PFSK-1 (cell line): ENCODE results near the gene ERN1.

ENCODE experiments used
- FOXP2 ChIP-seq: optimal IDR thresholded peaks from 2 replicates; pipeline ENCODE3; 2011; ENCODE audit warnings: borderline replicate concordance, control low read depth, inconsistent platforms; ENCODE audit not compliant: insufficient read depth; ENCODE audit errors: extremely low read length, extremely low read depth
- POLR2AphosphoS5 ChIP-seq: IDR thresholded peaks from 2 replicates; pipeline ENCODE4 v1.6.1; 2012; ENCODE audit warnings: low read depth, mild to moderate bottlenecking, control low read depth, low read length, moderate library complexity
- REST ChIP-seq, 2 experiments: IDR thresholded peaks; 2 replicates each; pipeline versions ENCODE4 v1.6.1 to v1.8.0; 2011 to 2012; ENCODE audit warnings: low read depth in 2 of 2, low read length in 2 of 2, control low read depth in 1 of 2, inconsistent platforms in 1 of 2, mild to moderate bottlenecking in 1 of 2, moderate library complexity in 1 of 2; ENCODE audit not compliant: insufficient read depth in 1 of 2
- SIN3A ChIP-seq: IDR thresholded peaks from 2 replicates; pipeline ENCODE4 v1.6.1; 2012; ENCODE audit warnings: mild to moderate bottlenecking, low read length, moderate library complexity, borderline replicate concordance; ENCODE audit not compliant: insufficient read depth
- TAF1 ChIP-seq: IDR thresholded peaks from 2 replicates; pipeline ENCODE4 v1.6.1; 2012; ENCODE audit warnings: low read length, control low read depth, borderline replicate concordance; ENCODE audit not compliant: insufficient read depth

ERN1 gene

GRCh38 chr17:64024215-64024654, 105.7 kb downstream of the ERN1 start:
- TF ChIP-seq TAF1 (no peak), REST (IDR thresholded peaks at IDR 0.05; ENCODE audit: insufficient read depth in 1 of 2, low read depth in 2 of 2, low read length in 2 of 2) (no peak), FOXP2 (no peak), POLR2AphosphoS5 (no peak), SIN3A (no peak)

GRCh38 chr17:64022611-64023063, 107.3 kb downstream of the ERN1 start:
- TF ChIP-seq TAF1 (no peak), REST (IDR thresholded peaks at IDR 0.05; ENCODE audit: insufficient read depth in 1 of 2, low read depth in 2 of 2, low read length in 2 of 2) (no peak), FOXP2 (no peak), POLR2AphosphoS5 (no peak), SIN3A (no peak)

- TF ChIP-seq TAF1 (no peak), FOXP2 (no peak), SIN3A (no peak), POLR2AphosphoS5 (no peak), REST (IDR thresholded peaks at IDR 0.05; ENCODE audit: insufficient read depth in 1 of 2, low read depth in 2 of 2, low read length in 2 of 2) (no peak)
These were observed 109.7 kb downstream of the ERN1 start, which contains the start of gene ICAM2 for GRCh38 chr17:64020056-64020766. TSS of gene ICAM2 (minus strand) at chr17:64020633. CDS start at chr17:64006691, 13,942 bp downstream.

- TF ChIP-seq TAF1 (no peak), REST (IDR thresholded peaks at IDR 0.05; ENCODE audit: insufficient read depth in 1 of 2, low read depth in 2 of 2, low read length in 2 of 2) (no peak), SIN3A (no peak), POLR2AphosphoS5 (no peak), FOXP2 (no peak)
These were observed 112.5 kb downstream of the ERN1 start for GRCh38 chr17:64017381-64017980.
